GM23338 (cell line): ENCODE results near the gene KRT74. TPM values are rescaled to one million over a fixed set of nuclear protein-coding genes. Genes with fewer than 3 reads are reported as not detected.

Experiments used
- ATAC-seq: fragments of 200-7000 bp; cut with Tn5 transposase; 3 replicates; pipeline ENCODE4 v1.9.1; 2020
- DNase-seq: peaks from one replicate; pipeline ENCODE4 v3.0.0-alpha.2; 2015; ENCODE audit warnings: low spot score
- H2AFZ ChIP-seq: fragments of 200-600 bp; sonication (generic); 2 replicates; pipeline ENCODE4 v1.8.0; 2016; ENCODE audit warnings: antibody characterized with exemption, mild to moderate bottlenecking, moderate library complexity
- H3F3A ChIP-seq: fragments of 200-600 bp; sonication (generic); replicated peaks from 2 replicates; pipeline ENCODE4 v1.8.0; 2017; ENCODE audit warnings: antibody characterized with exemption, mixed run types, low read depth
- H3K27ac ChIP-seq: fragments of 200-600 bp; sonication (generic); 2 replicates; pipeline ENCODE4 v1.6.1; 2016; ENCODE audit warnings: low read depth
- H3K27me3 ChIP-seq: fragments of 200-600 bp; sonication (generic); 2 replicates; pipeline ENCODE4 v1.8.0; 2016; ENCODE audit warnings: mild to moderate bottlenecking, mixed run types, moderate library complexity; ENCODE audit not compliant: insufficient read depth
- H3K36me3 ChIP-seq: fragments of 200-600 bp; sonication (generic); 2 replicates; pipeline ENCODE4 v1.8.0; 2016; ENCODE audit warnings: mild to moderate bottlenecking; ENCODE audit not compliant: insufficient read depth
- H3K4me1 ChIP-seq: fragments of 200-600 bp; sonication (generic); 2 replicates; pipeline ENCODE4 v1.8.0; 2016; ENCODE audit warnings: mild to moderate bottlenecking, moderate library complexity; ENCODE audit not compliant: insufficient read depth
- H3K4me2 ChIP-seq: fragments of 200-600 bp; sonication (generic); 2 replicates; pipeline ENCODE4 v1.7.1; 2017; ENCODE audit warnings: mixed run types
- H3K4me3 ChIP-seq: fragments of 200-600 bp; sonication (generic); 2 replicates; pipeline ENCODE4 v1.6.1; 2016; ENCODE audit warnings: mixed run types
- H3K79me2 ChIP-seq: fragments of 200-600 bp; sonication (generic); replicated peaks from 2 replicates; pipeline ENCODE4 v1.8.0; 2017; ENCODE audit warnings: mild to moderate bottlenecking; ENCODE audit not compliant: insufficient read depth
- H3K9me2 ChIP-seq: fragments of 200-600 bp; sonication (generic); 2 replicates; pipeline ENCODE4 v1.8.0; 2017; ENCODE audit not compliant: insufficient read depth
- H4K20me1 ChIP-seq: fragments of 200-600 bp; sonication (generic); replicated peaks from 2 replicates; pipeline ENCODE4 v1.8.0; 2017; ENCODE audit warnings: mild to moderate bottlenecking; ENCODE audit not compliant: insufficient read depth
- H3K27ac Mint-ChIP-seq: 2 replicates; pipeline ENCODE4 v1.8.0; 2020; ENCODE audit warnings: inconsistent platforms, mild to moderate bottlenecking, moderate library complexity, mixed read lengths
- H3K27me3 Mint-ChIP-seq: 3 replicates; pipeline ENCODE4 v1.8.0; 2022; ENCODE audit warnings: low read depth, mild to moderate bottlenecking, moderate library complexity, mixed read lengths, inconsistent platforms; ENCODE audit not compliant: insufficient read depth, poor library complexity
- H3K36me3 Mint-ChIP-seq: 3 replicates; pipeline ENCODE4 v1.8.0; 2021; ENCODE audit warnings: low read depth, mild to moderate bottlenecking, inconsistent platforms, moderate library complexity, mixed read lengths
- H3K4me1 Mint-ChIP-seq: 3 replicates; pipeline ENCODE4 v1.8.0; 2020; ENCODE audit warnings: mild to moderate bottlenecking, inconsistent platforms, mixed read lengths
- H3K4me3 Mint-ChIP-seq: 3 replicates; pipeline ENCODE4 v1.8.0; 2021; ENCODE audit warnings: moderate library complexity, mild to moderate bottlenecking, inconsistent platforms, mixed read lengths
- H3K9me3 Mint-ChIP-seq: 3 replicates; pipeline ENCODE4 v1.8.0; 2020; ENCODE audit warnings: moderate library complexity, mild to moderate bottlenecking, inconsistent platforms, mixed read lengths
- CREB1 ChIP-seq: fragments of 250-450 bp; sonication (Bioruptor Pico); IDR thresholded peaks from 2 replicates; pipeline ENCODE4 v1.5.0; 2020; ENCODE audit warnings: low read depth, mild to moderate bottlenecking, moderate library complexity
- EZH2 ChIP-seq: fragments of 200-600 bp; sonication (generic); IDR thresholded peaks from one replicate; pipeline ENCODE4 v1.8.0; 2017; ENCODE audit warnings: antibody characterized with exemption, mild to moderate bottlenecking, low read depth; ENCODE audit not compliant: unreplicated experiment
- EZH2phosphoT487 ChIP-seq: fragments of 200-600 bp; sonication (generic); IDR thresholded peaks from one replicate; pipeline ENCODE4 v1.8.1; 2018; ENCODE audit warnings: antibody characterized with exemption; ENCODE audit not compliant: unreplicated experiment
- JUNB ChIP-seq: IDR thresholded peaks from one replicate; pipeline ENCODE4 v1.6.1; 2016; ENCODE audit warnings: antibody characterized with exemption; ENCODE audit not compliant: unreplicated experiment
- NANOG ChIP-seq: IDR thresholded peaks from 2 replicates; pipeline ENCODE4 v1.6.1; 2016; ENCODE audit warnings: antibody characterized with exemption, borderline replicate concordance
- POLR2AphosphoS5 ChIP-seq: IDR thresholded peaks from 2 replicates; pipeline ENCODE4 v1.6.1; 2016; ENCODE audit warnings: antibody characterized with exemption, low read depth
- STAT1 ChIP-seq: IDR thresholded peaks from one replicate; pipeline ENCODE4 v1.6.1; 2016; ENCODE audit warnings: antibody characterized with exemption; ENCODE audit not compliant: unreplicated experiment
- ZNF114 ChIP-seq: fragments of 250-450 bp; sonication (Bioruptor Pico); IDR thresholded peaks from 2 replicates; pipeline ENCODE4 v1.5.0; 2020; ENCODE audit warnings: mild to moderate bottlenecking, moderate library complexity
- ZNF331 ChIP-seq: fragments of 250-450 bp; sonication (Bioruptor Pico); IDR thresholded peaks from 2 replicates; pipeline ENCODE4 v1.5.0; 2020; ENCODE audit warnings: low read depth, mild to moderate bottlenecking, moderate library complexity
- polyA plus RNA-seq: library from polyadenylated mRNA; unstranded; fragments of >200 nt; fragmentation: Nextera tagmentation; extraction: Ambion mirVana; gene quantifications from 2 replicates; pipeline ENCODE4 v1.2.1, GENCODE V29; 2016
- total RNA-seq: library from RNA; depleted of rRNA; stranded (reverse); fragments of >200 nt; shearing (Covaris generic); gene quantifications from 2 replicates; pipeline ENCODE4 v1.2.3, GENCODE V29; 2014
- TF ChIP-seq, protein P1 (sequence below): IDR thresholded peaks from one replicate; pipeline ENCODE4 v1.6.1; 2018; ENCODE audit warnings: antibody characterized with exemption; ENCODE audit not compliant: unreplicated experiment
- TF ChIP-seq, protein P2 (sequence below): IDR thresholded peaks from 2 replicates; pipeline ENCODE4 v1.6.1; 2016; ENCODE audit warnings: antibody characterized with exemption
- TF ChIP-seq, protein P3 (sequence below): fragments of 250-450 bp; sonication (Bioruptor Pico); IDR thresholded peaks from 2 replicates; pipeline ENCODE4 v1.5.0; 2020; ENCODE audit warnings: mild to moderate bottlenecking, moderate library complexity
- TF ChIP-seq, protein P4 (sequence below), 2 experiments: fragments of 200-600 bp in 1 of 2; sonication (generic) in 1 of 2; conservative IDR thresholded peaks; 2 replicates each; pipeline versions ENCODE4 v1.5.1 to v1.6.1; 2016 to 2017; ENCODE audit warnings: antibody characterized with exemption in 2 of 2, low read depth in 2 of 2, mild to moderate bottlenecking in 2 of 2, moderate library complexity in 1 of 2

The KRT74 gene
- total and polyA plus RNA-seq, 2 experiments from 2014 or later: not detected

DNA sequence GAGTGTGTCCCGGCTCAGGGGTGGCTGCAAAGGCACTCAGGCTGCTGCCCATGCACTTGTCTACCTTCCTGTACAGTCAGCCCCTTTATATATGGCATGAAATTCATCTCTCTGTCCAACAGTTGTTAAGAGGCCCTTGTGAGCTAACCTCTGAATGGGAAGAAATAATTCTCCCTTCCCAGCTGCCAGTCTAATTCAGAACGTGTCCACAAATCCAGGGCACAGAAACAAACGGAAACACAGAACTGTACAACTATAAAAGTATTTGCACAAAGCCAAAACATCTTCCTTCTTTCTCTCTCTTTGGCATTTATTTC lies 54.3 kb downstream of the KRT74 start:
- Mint-ChIP-seq H3K36me3 (no peaks in the 10 kb centered on the region), H3K4me3 (no peak overlapping the region), H3K9me3 (no peaks in the 10 kb centered on the region), H3K4me1 (peaks cover 15% of the 10 kb centered on the region; the same call in 1 of the 3 replicates), H3K27ac (no peak overlapping the region), H3K27me3 (peaks cover 12% of the 10 kb centered on the region)
- Histone ChIP-seq H3K4me1 (no peaks in the 10 kb centered on the region), H3K4me2 (no peak overlapping the region), H2AFZ (no peak overlapping the region), H3K79me2 (no peaks in the 10 kb centered on the region), H3K9me2 (0 out of 2 replicates have a peak, but pooled peaks cover 3% of the 10 kb centered on the region), H3K36me3 (no peaks in the 10 kb centered on the region), H3K27me3 (no peaks in the 10 kb centered on the region), H3F3A (no peaks in the 10 kb centered on the region), H3K4me3 (no peak overlapping the region), H4K20me1 (no peaks in the 10 kb centered on the region), H3K27ac (no peak overlapping the region)
- no peak for ATAC-seq
- TF ChIP-seq, protein P1, sequence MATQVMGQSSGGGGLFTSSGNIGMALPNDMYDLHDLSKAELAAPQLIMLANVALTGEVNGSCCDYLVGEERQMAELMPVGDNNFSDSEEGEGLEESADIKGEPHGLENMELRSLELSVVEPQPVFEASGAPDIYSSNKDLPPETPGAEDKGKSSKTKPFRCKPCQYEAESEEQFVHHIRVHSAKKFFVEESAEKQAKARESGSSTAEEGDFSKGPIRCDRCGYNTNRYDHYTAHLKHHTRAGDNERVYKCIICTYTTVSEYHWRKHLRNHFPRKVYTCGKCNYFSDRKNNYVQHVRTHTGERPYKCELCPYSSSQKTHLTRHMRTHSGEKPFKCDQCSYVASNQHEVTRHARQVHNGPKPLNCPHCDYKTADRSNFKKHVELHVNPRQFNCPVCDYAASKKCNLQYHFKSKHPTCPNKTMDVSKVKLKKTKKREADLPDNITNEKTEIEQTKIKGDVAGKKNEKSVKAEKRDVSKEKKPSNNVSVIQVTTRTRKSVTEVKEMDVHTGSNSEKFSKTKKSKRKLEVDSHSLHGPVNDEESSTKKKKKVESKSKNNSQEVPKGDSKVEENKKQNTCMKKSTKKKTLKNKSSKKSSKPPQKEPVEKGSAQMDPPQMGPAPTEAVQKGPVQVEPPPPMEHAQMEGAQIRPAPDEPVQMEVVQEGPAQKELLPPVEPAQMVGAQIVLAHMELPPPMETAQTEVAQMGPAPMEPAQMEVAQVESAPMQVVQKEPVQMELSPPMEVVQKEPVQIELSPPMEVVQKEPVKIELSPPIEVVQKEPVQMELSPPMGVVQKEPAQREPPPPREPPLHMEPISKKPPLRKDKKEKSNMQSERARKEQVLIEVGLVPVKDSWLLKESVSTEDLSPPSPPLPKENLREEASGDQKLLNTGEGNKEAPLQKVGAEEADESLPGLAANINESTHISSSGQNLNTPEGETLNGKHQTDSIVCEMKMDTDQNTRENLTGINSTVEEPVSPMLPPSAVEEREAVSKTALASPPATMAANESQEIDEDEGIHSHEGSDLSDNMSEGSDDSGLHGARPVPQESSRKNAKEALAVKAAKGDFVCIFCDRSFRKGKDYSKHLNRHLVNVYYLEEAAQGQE: no peak
- TF ChIP-seq STAT1: no peak
- TF ChIP-seq CREB1 (CRISPR knock-in tag): no peak
- TF ChIP-seq, protein P2, sequence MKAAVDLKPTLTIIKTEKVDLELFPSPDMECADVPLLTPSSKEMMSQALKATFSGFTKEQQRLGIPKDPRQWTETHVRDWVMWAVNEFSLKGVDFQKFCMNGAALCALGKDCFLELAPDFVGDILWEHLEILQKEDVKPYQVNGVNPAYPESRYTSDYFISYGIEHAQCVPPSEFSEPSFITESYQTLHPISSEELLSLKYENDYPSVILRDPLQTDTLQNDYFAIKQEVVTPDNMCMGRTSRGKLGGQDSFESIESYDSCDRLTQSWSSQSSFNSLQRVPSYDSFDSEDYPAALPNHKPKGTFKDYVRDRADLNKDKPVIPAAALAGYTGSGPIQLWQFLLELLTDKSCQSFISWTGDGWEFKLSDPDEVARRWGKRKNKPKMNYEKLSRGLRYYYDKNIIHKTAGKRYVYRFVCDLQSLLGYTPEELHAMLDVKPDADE: no peak
- no peak for TF ChIP-seq JUNB
- TF ChIP-seq ZNF331 (CRISPR knock-in tag): no peak
- no peak for TF ChIP-seq EZH2
- TF ChIP-seq NANOG: no peak
- no peak for TF ChIP-seq ZNF114 (CRISPR knock-in tag)
- TF ChIP-seq, protein P3, sequence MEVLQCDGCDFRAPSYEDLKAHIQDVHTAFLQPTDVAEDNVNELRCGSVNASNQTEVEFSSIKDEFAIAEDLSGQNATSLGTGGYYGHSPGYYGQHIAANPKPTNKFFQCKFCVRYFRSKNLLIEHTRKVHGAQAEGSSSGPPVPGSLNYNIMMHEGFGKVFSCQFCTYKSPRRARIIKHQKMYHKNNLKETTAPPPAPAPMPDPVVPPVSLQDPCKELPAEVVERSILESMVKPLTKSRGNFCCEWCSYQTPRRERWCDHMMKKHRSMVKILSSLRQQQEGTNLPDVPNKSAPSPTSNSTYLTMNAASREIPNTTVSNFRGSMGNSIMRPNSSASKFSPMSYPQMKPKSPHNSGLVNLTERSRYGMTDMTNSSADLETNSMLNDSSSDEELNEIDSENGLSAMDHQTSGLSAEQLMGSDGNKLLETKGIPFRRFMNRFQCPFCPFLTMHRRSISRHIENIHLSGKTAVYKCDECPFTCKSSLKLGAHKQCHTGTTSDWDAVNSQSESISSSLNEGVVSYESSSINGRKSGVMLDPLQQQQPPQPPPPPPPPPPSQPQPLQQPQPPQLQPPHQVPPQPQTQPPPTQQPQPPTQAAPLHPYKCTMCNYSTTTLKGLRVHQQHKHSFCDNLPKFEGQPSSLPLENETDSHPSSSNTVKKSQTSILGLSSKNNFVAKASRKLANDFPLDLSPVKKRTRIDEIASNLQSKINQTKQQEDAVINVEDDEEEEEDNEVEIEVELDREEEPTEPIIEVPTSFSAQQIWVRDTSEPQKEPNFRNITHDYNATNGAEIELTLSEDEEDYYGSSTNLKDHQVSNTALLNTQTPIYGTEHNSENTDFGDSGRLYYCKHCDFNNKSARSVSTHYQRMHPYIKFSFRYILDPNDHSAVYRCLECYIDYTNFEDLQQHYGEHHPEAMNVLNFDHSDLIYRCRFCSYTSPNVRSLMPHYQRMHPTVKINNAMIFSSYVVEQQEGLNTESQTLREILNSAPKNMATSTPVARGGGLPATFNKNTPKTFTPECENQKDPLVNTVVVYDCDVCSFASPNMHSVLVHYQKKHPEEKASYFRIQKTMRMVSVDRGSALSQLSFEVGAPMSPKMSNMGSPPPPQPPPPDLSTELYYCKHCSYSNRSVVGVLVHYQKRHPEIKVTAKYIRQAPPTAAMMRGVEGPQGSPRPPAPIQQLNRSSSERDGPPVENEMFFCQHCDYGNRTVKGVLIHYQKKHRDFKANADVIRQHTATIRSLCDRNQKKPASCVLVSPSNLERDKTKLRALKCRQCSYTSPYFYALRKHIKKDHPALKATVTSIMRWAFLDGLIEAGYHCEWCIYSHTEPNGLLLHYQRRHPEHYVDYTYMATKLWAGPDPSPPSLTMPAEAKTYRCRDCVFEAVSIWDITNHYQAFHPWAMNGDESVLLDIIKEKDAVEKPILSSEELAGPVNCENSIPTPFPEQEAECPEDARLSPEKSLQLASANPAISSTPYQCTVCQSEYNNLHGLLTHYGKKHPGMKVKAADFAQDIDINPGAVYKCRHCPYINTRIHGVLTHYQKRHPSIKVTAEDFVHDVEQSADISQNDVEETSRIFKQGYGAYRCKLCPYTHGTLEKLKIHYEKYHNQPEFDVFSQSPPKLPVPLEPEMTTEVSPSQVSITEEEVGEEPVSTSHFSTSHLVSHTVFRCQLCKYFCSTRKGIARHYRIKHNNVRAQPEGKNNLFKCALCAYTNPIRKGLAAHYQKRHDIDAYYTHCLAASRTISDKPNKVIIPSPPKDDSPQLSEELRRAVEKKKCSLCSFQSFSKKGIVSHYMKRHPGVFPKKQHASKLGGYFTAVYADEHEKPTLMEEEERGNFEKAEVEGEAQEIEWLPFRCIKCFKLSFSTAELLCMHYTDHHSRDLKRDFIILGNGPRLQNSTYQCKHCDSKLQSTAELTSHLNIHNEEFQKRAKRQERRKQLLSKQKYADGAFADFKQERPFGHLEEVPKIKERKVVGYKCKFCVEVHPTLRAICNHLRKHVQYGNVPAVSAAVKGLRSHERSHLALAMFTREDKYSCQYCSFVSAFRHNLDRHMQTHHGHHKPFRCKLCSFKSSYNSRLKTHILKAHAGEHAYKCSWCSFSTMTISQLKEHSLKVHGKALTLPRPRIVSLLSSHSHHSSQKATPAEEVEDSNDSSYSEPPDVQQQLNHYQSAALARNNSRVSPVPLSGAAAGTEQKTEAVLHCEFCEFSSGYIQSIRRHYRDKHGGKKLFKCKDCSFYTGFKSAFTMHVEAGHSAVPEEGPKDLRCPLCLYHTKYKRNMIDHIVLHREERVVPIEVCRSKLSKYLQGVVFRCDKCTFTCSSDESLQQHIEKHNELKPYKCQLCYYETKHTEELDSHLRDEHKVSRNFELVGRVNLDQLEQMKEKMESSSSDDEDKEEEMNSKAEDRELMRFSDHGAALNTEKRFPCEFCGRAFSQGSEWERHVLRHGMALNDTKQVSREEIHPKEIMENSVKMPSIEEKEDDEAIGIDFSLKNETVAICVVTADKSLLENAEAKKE: no peak
- no peak for TF ChIP-seq EZH2phosphoT487
- TF ChIP-seq, protein P4, sequence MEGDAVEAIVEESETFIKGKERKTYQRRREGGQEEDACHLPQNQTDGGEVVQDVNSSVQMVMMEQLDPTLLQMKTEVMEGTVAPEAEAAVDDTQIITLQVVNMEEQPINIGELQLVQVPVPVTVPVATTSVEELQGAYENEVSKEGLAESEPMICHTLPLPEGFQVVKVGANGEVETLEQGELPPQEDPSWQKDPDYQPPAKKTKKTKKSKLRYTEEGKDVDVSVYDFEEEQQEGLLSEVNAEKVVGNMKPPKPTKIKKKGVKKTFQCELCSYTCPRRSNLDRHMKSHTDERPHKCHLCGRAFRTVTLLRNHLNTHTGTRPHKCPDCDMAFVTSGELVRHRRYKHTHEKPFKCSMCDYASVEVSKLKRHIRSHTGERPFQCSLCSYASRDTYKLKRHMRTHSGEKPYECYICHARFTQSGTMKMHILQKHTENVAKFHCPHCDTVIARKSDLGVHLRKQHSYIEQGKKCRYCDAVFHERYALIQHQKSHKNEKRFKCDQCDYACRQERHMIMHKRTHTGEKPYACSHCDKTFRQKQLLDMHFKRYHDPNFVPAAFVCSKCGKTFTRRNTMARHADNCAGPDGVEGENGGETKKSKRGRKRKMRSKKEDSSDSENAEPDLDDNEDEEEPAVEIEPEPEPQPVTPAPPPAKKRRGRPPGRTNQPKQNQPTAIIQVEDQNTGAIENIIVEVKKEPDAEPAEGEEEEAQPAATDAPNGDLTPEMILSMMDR (conservative IDR thresholded peaks at IDR 0.05; ENCODE audit: low read depth in 2 of 2): no peak
- no peak for TF ChIP-seq POLR2AphosphoS5
- DNase-seq: no peak
